Skin of body (tissue), 2 donors: ENCODE results near the gene IQCC. TPM values are rescaled to one million over a fixed set of nuclear protein-coding genes. Genes with fewer than 3 reads are reported as not detected.

Source experiments
- DNase-seq: peaks from one replicate; lab custom pipeline; 2025; lab: John Stamatoyannopoulos, UW
- total RNA-seq: library from RNA; depleted of rRNA; stranded (reverse); fragments of >200 nt; gene quantifications from one replicate; pipeline ENCODE4 v1.2.3, GENCODE V29; 2014

Gene IQCC
- total RNA-seq, 1 donor from 2014 or later: 3.5 TPM

DNA sequence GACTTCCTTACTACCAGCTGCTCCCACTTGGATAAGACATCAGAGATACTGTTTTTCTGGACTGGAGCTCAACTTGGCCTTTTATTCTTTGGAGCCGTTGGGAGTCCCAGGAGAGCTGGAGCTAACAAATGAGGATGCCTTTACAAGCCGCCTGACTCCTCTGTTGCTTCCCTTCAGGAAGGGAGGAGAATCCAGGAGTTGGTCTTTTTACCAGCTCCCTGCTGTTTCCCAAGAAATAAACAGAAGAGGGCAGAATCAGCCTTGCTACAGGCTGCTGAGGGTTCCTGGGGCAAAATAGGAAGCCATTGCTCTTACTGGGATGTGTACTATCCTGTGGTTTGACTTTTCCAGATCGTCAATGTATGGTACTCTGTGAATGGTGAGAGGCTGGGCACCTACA is 18.2 kb downstream of the IQCC start:
- no peak for DNase-seq

DNA sequence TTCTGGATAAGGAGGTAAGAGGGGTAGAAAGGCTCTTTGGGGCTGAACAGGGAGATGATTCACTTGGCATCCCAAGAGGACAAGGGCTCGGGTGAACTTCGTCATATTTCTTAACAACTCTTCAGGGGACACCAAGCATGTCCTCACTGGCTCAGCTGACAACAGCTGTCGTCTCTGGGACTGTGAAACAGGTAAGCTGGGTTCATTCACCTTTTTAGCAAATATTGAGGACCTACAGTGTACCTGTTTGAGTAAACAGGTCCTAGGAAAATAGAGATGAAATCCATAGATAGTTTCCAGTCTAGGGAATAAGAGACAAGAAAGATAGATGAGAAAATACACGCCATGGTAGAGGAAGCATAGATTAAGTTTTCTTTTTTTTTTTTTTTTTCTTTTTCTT is 18.8 kb downstream of the IQCC start:
- no peak for DNase-seq

DNA sequence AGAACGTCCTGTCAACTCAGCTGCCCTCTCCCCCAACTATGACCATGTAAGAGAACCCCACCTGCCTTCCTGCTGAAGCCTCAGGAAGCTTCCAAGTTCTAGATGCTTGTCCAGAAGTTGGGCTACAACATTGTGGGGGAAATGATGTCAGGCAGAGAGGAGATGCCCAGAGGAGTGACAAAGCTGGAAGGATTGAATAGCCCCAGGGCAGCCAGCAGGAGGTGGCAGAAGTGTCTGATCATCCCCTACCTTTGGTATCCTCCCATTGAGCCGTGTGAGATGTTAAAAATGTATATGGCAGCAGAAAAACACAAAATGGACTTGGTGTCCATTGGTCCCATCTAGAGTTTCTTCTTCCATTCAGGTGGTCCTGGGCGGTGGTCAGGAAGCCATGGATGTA is 23.3 kb downstream of the IQCC start:
- DNase-seq: no peak

DNA sequence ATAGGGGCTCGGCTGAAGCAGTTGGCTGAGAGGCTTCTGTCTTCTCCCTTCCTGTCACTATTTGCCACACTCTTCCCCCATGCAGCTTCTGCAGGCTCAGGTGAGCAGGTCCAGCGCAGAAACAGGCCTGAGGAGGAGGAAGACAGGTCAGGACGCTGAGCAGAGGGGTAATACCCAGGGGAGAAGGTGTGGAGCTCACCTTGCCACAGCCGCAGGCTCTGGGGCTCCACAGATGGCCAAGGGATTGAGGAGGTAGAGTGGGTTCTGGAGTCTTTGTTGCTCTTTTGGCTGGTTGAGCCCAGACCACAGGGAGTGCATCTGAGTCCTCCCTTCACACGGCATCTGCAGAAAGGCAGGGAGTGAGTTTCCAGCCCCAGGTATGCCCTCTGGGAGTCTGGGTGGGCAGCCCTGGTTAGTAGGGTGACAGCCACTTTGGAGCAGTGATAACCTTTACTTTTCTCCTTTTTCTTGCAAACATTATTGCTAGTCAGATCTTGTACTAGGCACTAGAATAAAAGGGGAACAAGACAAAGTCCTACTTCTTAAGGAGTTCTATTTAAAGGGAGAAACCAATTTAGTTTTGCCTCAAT is 26.5 kb downstream of the IQCC start:
- no peak for DNase-seq

DNA sequence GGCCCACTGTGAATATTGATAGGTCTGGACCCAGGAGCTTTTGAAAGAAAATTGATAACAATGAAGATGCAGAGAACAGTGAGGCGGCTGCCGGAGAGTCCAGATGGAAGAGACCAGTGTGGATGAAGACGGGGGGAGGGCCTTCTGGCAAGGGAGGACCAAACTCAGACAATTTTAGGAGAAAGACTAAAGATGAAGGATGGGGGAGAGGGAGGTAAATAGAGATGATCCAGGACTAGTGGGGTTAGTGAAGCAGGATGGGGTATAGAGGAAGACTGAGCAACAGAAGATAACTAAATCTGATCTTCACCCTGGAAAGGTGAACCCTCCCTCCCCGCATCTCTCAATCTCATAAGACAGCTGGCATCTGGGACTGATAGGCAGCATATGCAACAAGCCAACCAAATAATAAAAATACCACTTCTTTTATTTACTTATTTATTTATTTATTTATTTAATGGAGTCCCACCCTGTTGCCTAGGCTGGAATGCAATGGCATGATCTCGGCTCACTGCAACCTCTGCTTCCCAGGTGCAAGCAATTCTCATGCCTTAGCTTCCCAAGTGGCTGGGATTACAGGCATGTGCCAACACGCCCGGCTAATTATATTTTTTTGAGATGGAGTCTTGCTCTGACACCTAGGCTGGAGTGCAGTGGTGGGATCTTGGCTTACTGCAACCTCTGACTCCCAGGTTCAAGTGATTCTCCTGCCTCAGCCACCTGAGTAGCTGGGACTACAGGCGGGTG is 27.3 kb downstream of the IQCC start:
- DNase-seq: no peak

DNA sequence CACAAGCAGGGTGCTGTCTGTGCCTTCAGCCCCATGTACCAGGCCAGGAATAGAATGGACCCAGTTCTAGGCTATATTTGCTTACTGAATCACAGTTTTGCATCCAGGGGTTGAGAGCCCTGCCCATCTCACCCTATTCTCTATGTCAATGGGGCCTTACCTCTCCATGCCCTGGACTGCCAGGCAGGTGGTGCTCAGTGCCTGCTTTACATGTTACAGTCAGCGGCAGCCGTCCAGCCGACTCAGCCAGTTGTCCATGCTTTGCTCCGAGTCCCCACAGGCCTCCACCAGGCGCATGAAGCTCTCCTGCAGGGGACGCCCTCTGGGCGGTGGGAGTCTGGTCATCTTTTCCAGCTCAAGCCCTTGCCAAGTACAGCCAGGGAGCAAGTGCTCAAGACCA is 29.3 kb downstream of the IQCC start:
- no peak for DNase-seq

DNA sequence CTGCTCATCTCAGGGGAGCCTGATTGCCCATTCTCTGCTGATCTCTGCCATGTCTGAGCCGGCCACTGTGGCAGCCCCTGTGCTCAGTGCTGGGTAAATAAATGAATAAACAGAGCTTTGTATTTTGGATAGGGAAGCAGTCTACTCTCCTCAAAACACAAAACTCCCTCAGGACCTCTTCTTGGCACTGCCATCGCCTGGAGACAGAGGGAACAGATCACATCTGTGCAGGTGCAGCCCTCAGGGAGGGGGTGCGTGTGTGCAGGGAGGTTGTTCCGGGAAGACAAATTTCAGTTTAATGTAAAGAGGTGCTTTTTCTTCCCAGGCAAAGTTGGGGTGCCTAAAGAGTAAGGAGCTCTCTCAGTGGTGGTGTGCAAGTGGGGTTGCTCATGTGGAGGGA is 33.9 kb downstream of the IQCC start:
- no peak for DNase-seq

DNA sequence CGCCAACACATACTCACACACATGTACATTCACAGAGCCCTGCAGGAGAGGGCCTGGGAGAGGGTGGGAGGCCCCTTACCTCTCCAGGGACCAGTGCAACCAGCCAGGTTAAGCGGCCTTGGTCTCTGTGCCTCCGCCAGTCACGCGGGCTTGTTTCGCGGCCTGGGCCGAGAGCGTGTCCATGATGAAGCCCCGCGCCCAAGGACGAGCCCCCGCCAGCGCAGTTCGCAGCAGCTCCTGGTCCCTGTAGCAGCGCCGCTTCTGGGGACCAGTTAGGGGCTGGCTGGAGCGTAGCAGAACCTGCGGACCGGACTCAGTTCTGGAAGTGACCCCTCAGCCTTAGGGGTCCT is 34.3 kb downstream of the IQCC start:
- DNase-seq: no peak

DNA sequence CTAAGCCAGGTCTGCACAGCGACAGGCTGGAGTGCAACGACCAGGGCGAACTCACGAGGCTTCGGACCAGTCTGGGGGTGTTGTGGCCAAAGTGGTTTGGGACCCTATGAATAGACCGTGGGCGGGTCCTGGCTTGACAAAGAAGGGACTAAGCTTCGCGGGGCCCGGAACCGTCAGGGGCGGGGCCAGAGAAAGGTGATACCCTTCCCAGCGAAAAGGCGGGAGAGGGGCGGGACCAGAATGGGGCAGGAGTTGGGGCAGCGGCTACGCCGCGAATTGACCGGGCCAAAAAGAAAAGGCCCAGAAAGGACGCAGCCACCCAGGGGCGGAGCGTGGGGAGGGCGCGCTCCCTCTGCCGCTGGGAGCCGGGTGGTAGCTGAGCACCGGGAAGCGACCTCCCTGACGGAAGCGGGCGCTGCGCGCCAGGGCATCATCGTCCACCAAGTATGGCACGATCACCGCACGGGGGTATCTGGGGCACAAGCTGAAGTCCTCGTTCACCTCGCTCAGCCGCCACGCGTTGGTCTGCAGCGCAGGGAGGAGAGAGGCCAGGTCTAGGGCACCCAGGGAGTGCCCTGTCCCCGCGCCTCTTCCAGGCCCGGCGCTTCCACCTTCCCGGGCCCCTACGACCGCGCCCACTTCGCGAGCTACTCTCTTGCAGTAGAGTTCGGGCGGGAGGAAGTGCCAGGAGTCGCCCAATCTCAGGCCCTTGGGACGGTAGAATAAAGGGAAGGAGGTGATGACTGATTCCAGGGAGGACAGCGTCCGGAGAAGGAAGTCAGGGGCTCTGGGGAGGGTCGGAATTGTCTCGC is 34.9 kb downstream of the IQCC start:
- peak; percentile 20 for DNase-seq

DNA sequence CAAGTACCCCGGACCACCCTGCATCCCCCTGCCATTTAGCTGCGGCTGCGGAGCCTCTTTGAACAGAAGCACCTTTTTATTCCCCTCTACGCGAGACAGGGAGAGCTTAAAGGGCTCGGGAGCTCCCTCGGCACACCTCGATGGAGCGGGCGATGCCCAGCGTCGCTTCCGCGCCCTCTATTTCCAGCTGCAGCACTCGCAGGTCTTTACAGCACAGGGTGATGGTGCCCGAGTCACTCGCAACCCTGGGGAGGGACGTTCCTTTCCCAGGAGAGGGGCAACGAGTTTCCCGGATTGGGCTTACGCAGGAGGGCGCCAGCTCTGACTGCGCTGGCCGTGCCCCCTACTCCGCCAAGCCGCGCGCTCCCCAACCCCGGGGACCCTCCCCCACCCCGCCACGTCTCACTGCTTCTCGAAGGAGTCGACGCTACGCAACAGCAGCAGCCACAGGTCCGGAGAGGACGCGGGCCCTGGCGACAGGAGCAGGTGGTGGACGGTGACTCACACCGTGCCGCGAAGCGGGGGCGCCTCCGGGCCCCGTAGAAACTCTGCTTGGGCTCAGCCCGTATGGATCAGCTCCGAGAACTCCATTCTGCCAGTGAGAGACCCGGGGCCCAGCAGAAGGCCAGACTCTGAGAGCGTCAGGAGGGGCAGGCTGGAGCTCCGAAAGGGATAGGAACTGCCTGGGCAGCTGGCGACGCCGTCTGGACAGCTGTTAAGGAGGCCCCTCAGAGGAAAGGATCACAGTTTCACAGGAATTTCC is 35.7 kb downstream of the IQCC start:
- DNase-seq: no peak

DNA sequence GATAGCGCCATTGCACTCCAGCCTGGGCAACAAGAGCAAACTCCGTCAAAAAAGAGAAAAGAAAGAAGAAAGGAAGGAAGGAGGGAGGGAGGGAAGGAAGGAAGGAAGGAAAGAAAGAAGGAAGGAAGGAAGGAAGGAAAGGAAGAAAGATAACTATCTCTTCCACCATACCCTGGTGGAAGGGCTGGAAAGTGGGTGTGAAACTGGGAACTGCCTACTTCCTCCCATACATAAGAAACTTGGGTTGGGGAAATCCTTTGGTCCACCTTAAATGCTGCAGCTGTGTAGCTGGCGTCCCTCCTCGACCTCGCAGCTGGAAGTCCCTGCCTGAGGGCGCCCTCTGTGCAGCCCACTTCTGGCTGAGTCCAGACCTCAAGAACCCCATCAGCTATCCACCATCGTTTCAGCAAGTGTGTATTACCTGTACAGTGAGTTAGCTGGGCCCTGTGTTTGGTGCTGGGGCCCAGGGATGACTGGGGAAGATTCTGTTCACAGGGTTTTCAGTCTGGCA is 36.9 kb downstream of the IQCC start:
- no peak for DNase-seq

DNA sequence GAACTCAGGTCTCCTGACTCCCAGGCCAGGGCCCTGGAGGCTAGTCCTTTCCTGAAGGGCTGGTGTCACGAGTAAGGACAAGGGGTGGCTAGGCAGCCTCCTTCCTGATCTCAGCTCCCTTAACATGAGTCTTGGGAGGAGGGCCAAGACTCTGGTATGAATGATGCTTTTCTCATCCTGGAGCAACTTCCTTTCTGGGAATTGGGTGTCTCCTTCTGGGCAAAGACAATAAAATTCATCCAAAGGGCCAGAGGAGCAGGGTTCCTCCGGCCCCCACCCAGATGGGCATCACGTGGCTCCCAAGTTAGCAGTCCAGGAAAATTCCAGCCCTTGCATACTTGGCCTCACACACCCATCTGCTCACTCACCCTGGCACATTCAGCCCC is 41.4 kb downstream of the IQCC start, which contains the start of gene FAM167B:
Gene FAM167B, plus strand, starts transcription at position 335 of the 386 bp plus-strand sequence. CDS start 200 bp downstream, outside the sequence.
- peak; percentile 24 for DNase-seq

DNA sequence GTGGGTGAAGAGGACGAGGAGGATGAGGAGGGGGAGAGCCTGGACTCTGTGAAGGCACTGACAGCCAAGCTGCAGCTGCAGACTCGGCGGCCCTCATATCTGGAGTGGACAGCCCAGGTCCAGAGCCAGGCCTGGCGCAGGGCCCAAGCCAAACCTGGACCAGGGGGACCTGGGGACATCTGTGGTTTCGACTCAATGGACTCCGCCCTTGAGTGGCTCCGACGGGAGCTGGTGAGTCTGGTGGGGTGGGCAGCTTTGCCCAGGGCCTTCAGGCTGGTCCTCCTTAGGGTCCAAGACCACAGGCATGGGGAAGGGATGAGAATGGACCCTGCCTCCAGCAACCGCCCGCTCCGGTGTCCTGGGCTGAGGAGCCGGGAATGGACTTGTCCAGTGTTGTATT is 42.0 kb downstream of the IQCC start:
- no peak for DNase-seq

DNA sequence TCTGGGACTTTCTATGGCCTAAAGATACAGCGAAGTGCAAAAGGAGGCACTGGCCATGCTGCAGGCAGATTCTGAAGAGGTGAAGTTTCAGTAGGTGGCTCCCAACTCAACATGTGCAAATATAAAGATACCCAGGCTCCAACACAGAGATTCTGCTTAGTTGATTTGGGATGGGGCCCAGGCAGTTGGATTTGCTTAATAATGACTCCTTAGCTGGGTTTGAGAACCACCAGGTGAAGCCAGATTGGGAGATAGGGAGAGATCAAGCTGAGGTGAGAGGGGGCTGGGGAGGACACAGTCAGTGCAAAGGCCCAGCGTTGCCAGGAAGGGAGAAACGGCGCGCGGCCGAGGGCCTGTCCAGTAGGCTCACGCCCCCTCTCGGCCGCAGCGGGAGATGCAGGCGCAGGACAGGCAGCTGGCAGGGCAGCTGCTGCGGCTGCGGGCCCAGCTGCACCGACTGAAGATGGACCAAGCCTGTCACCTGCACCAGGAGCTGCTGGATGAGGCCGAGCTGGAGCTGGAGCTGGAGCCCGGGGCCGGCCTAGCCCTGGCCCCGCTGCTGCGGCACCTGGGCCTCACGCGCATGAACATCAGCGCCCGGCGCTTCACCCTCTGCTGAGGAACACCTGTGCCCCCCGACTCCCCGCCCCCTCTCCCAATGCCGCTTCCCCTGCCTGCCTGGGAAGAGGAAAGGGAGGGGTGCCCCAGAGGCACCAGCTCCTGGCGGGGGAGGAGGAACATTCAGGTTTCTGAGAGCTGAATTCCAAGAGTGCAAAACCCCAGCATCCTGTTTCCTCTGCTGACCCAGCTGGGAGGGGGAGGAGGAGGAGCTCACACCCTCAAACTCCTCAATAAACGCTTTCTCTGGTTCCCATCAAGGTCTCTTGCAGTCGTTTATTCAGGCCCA is 42.8 kb downstream of the IQCC start:
- DNase-seq: no peak

DNA sequence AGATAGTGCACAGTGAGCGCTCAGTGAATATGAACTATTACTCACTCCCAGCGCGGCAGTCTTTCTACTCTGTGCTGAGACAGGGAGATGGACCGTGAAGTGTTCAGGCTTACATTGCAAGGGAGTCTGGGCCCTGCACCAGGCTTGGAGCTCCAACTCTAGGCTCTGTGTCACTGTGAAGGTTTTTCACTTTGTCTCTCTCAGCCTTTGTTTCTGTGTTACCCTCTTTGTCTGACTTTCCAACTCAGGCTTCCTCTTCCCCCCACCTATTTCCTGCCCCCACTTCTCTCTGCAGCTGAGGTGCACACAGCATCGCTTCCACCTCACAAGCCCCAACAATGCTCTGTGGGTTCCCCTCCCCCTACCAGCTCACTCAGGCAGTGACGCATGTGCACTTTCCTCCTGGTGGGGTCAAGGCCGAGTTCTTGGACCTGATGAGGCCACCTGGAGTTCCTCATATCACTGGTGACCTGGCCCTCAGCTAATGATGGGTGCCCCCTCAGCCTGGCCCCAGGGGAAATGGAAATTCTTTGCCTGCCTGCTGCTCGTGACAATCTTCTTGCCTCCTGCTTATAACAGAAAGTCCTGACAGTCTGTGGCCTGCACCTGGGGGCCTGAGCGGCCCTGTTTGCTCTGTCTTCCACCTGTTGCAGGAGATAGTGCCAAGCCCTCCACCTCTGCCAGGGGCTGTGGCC is 44.5 kb downstream of the IQCC start:
- no peak for DNase-seq

DNA sequence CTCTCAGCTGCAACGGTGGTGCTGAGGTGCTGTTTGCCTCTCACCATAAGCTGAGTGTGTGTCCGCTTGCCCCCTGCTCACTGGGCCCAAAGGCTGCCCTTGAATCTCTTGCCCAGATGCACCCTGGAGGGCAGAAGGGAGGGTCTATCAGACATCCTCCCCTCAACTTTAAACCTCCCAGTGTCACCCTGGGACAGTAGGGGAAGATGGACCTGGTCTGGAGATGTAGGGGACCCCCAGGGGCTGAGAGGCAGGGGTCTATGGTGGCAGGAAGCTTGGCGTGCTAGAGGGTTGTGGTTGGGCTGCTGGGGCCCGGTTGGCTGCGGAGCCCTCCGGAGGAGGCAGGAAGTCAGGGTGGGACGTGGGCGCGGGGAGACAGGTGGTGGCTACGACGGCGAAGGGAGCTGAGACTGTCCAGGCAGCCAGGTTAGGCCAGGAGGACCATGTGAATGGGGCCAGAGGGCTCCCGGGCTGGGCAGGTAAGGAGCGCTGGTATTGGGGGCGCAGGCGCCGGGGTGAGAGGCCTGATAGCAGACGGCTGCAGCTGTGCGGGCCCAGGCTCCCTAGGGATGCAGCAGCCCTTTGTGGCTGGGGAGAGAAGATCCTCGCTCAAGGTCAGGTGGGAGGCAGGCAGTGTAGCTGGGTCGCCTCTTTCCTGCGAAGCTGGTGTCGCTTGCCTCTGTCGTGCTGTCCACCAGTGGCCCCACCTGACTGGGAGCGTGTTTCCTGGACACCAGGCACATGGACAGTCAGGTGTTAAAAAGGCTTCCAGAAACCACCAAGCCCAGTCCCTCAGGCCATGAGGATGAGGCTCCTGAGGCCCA is 45.6 kb downstream of the IQCC start, which contains the start of gene LCK:
Gene LCK, plus strand, starts transcription at position 373 of the 824 bp plus-strand sequence. CDS start 23,065 bp downstream, outside the sequence.
- DNase-seq: no peak

DNA sequence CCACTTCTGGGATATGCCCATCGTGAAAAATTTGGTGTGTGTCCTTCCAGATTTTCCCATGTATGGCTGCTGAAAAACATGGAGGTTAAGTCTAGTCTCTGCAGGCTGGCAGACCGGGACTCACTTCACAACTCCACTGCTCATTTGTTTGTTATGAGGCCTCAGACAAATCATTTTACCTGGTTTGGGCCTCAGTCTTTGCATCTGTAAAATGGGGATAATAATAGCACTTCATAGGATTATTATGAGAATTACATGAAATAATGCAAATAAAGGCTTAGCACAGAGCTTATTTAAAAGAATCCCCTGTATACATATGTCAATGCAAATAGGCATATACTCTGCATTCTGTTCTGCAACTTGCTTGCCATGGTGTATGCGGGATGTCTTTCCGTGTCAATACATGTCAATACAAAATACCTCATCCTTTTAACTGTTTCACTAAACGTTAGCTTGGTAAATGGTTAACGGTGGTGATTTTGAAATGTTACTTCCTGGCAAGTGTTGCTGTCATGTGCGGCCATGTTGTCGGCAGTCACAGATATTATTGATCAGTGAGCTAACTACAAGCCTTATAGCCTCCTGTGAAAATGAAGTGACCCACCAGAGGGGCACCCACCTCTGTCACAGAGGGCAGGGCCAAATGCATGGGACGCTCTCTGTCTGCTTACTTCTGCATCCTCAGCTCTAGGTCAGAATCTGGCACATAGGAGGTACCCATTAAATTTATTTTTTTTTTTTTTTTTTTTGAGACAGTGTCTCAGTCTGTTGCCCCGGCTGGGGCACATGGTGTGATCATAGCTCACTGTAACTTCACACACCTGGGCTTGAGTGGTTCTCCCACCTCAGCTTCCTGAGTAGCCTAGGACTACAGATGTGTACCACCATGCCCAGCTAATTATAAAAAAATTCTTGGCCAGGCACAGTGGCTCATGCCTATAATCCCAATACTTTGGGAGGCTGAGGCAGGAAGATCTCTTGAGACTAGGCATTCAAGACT is 49.9 kb downstream of the IQCC start:
- no peak for DNase-seq
